ENCODE data around the gene APPL2.

APPL2 gene

DNA sequence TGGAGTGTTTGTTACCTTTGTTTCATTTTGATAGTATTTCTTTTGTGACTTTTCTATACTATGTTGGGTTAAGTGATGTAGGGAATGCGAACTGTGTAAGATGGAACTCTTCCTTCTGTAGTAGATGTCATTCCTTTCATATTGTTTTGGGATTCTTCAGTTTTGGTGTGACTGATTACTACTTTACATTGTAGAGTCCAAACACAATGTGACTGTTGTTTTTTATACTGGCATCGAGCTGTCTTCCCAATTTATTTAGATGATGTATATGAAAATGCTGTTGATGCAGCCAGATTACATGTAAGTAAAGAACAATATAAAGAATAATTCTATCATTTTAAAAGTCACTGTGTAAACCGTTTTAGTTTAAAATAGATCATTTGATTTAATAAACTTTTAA lies 93.7 kb downstream of the APPL2 start (continued):
- TF ChIP-seq TSHZ2 (CRISPR knock-in tag; IDR thresholded peaks at IDR 0.05) (no peak), ISL1 (CRISPR knock-in tag; IDR thresholded peaks at IDR 0.05) (no peak)

- TF ChIP-seq TCF4 (CRISPR knock-in tag; IDR thresholded peaks at IDR 0.05; ENCODE audit: borderline replicate concordance) (peak; percentile 54; the same call in 1 of the 2 replicates), ZFP30 (CRISPR knock-in tag; IDR thresholded peaks at IDR 0.05) (no peak)
- no peak for ATAC-seq
Observed at GRCh38 chr12:105141320-105141922, 94.6 kb downstream of the APPL2 start.

- no peak for ATAC-seq
- no peak for TF ChIP-seq ZFP30 (CRISPR knock-in tag; IDR thresholded peaks at IDR 0.05)
- TF ChIP-seq, protein P1, sequence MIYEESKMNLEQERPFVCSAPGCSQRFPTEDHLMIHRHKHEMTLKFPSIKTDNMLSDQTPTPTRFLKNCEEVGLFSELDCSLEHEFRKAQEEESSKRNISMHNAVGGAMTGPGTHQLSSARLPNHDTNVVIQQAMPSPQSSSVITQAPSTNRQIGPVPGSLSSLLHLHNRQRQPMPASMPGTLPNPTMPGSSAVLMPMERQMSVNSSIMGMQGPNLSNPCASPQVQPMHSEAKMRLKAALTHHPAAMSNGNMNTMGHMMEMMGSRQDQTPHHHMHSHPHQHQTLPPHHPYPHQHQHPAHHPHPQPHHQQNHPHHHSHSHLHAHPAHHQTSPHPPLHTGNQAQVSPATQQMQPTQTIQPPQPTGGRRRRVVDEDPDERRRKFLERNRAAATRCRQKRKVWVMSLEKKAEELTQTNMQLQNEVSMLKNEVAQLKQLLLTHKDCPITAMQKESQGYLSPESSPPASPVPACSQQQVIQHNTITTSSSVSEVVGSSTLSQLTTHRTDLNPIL (CRISPR knock-in tag; IDR thresholded peaks at IDR 0.05; ENCODE audit: low read depth), result no peak
- TF ChIP-seq TCF4 (CRISPR knock-in tag; IDR thresholded peaks at IDR 0.05; ENCODE audit: borderline replicate concordance), result no peak
- TF ChIP-seq PPARA (CRISPR knock-in tag; IDR thresholded peaks at IDR 0.05; ENCODE audit: borderline replicate concordance), result no peak
- TF ChIP-seq ESRRG (CRISPR knock-in tag; IDR thresholded peaks at IDR 0.05), result no peak
- no peak for TF ChIP-seq SNAI2 (CRISPR knock-in tag; IDR thresholded peaks at IDR 0.05)
- TF ChIP-seq RARB (CRISPR knock-in tag; IDR thresholded peaks at IDR 0.05), result no peak
- TF ChIP-seq PATZ1 (CRISPR knock-in tag; IDR thresholded peaks at IDR 0.05; ENCODE audit: borderline replicate concordance), result no peak
- no peak for TF ChIP-seq ISL1 (CRISPR knock-in tag; IDR thresholded peaks at IDR 0.05)
Observed at GRCh38 chr12:105138248-105138647, 97.7 kb downstream of the APPL2 start.
